H1 (cell line): ENCODE measurements around the gene DVL1. TPM values are rescaled to one million over a fixed set of nuclear protein-coding genes. Genes with fewer than 3 reads are reported as not detected.

ENCODE experiments used
- CTCF ChIA-PET: fragments of 300-600 bp; sonication (Branson Sonifier 250); formaldehyde crosslinking; loops from one replicate; lab custom pipeline; 2021; ENCODE audit not compliant: partially characterized antibody; lab: Charles Lee
- POLR2A ChIA-PET: fragments of 300-600 bp; sonication (Branson Sonifier 250); formaldehyde crosslinking; loops from one replicate; lab custom pipeline; 2021; ENCODE audit warnings: inconsistent platforms; ENCODE audit not compliant: partially characterized antibody; lab: Charles Lee
- DNase-seq, 2 experiments: peaks; one replicate each; pipeline versions ENCODE4 v3.0.0 to v3.0.0-alpha.2; 2010 to 2022; ENCODE audit warnings: low spot score in 2 of 2, low read depth in 1 of 2, mixed read lengths in 1 of 2
- FAIRE-seq: peaks from 2 replicates; lab custom pipeline; 2011; peaks lifted over from hg19 to GRCh38; lab: Jason Lieb, UNC
- H2AFZ ChIP-seq: 2 replicates; pipeline ENCODE4 v1.8.1; 2012; ENCODE audit warnings: low read length, inconsistent platforms
- H2AK5ac ChIP-seq: 2 replicates; pipeline ENCODE4 v1.6.1; 2013; ENCODE audit warnings: low read depth, low read length
- H2BK120ac ChIP-seq: replicated peaks from 2 replicates; pipeline ENCODE3; 2013; ENCODE audit warnings: low read depth, low read length, inconsistent platforms
- H2BK12ac ChIP-seq: 2 replicates; pipeline ENCODE4 v1.6.1; 2013; ENCODE audit warnings: low read depth, low read length
- H2BK15ac ChIP-seq: 2 replicates; pipeline ENCODE4 v1.6.1; 2013; ENCODE audit warnings: low read length
- H2BK20ac ChIP-seq: 2 replicates; pipeline ENCODE4 v1.6.1; 2013; ENCODE audit warnings: low read length
- H2BK5ac ChIP-seq: 2 replicates; pipeline ENCODE4 v1.6.1; 2013; ENCODE audit warnings: low read depth, low read length
- H3K14ac ChIP-seq: 2 replicates; pipeline ENCODE4 v1.6.1; 2013; ENCODE audit warnings: inconsistent platforms; ENCODE audit not compliant: insufficient read length
- H3K18ac ChIP-seq: 2 replicates; pipeline ENCODE4 v1.6.1; 2013; ENCODE audit warnings: low read length; ENCODE audit errors: extremely low read depth
- H3K23ac ChIP-seq: 2 replicates; pipeline ENCODE4 v1.6.1; 2013; ENCODE audit warnings: inconsistent platforms; ENCODE audit not compliant: insufficient read length
- H3K23me2 ChIP-seq: 2 replicates; pipeline ENCODE4 v1.6.1; 2013; ENCODE audit warnings: low read depth, low read length
- H3K27ac ChIP-seq: 2 replicates; pipeline ENCODE4 v1.6.1; 2011; ENCODE audit warnings: low read depth, low read length, inconsistent platforms
- H3K27me3 ChIP-seq, 4 experiments: replicated peaks in 1 of 4; 1 replicate in 1 of 4; 2 replicates in 3 of 4; pipeline versions ENCODE4 v1.6.1 to v1.8.1; 2011 to 2013; ENCODE audit warnings: low read length in 3 of 4, mild to moderate bottlenecking in 3 of 4, inconsistent platforms in 2 of 4, mixed read lengths in 2 of 4, moderate library complexity in 1 of 4; ENCODE audit not compliant: control insufficient read depth in 3 of 4, insufficient read depth in 3 of 4; ENCODE audit errors: extremely low read depth in 1 of 4
- H3K36me3 ChIP-seq, 4 experiments: 2 replicates each; pipeline versions ENCODE4 v1.6.1 to v1.8.1; 2011 to 2013; ENCODE audit warnings: mild to moderate bottlenecking in 4 of 4, low read length in 3 of 4, moderate library complexity in 2 of 4, control low read depth in 1 of 4, inconsistent platforms in 1 of 4; ENCODE audit not compliant: insufficient read depth in 4 of 4, control insufficient read depth in 2 of 4
- H3K4ac ChIP-seq: replicated peaks from 2 replicates; pipeline ENCODE3; 2013; ENCODE audit warnings: low read length, low read depth, mixed read lengths, inconsistent platforms; ENCODE audit not compliant: insufficient read length
- H3K4me1 ChIP-seq, 4 experiments: replicated peaks in 1 of 4; 1 replicate in 1 of 4; 2 replicates in 3 of 4; pipeline versions ENCODE4 v1.6.1 to v1.8.1; 2011 to 2013; ENCODE audit warnings: low read length in 3 of 4, inconsistent platforms in 2 of 4, mixed read lengths in 1 of 4; ENCODE audit not compliant: insufficient read depth in 4 of 4, control insufficient read depth in 3 of 4
- H3K4me2 ChIP-seq, 2 experiments: 2 replicates each; pipeline versions ENCODE4 v1.6.1 to v1.8.1; 2011 to 2013; ENCODE audit warnings: low read depth in 2 of 2, low read length in 2 of 2, control low read depth in 1 of 2, inconsistent platforms in 1 of 2, mild to moderate bottlenecking in 1 of 2; ENCODE audit not compliant: insufficient read depth in 1 of 2
- H3K4me3 ChIP-seq, 4 experiments: fragments of 200-600, 300-600 bp in 1 of 4; sonication (generic), shearing (Covaris generic), sonication (Bioruptor Twin) in 1 of 4; 2 replicates each; pipeline versions ENCODE4 v1.5.1 to v1.8.1; 2011 to 2016; ENCODE audit warnings: low read length in 4 of 4, low read depth in 3 of 4, control low read depth in 2 of 4, inconsistent platforms in 2 of 4, mild to moderate bottlenecking in 2 of 4, mixed read lengths in 1 of 4, moderate library complexity in 1 of 4; ENCODE audit not compliant: insufficient read depth in 2 of 4; ENCODE audit errors: extremely low read depth in 1 of 4
- H3K56ac ChIP-seq: replicated peaks from 2 replicates; pipeline ENCODE3; 2013; ENCODE audit warnings: low read depth, mild to moderate bottlenecking, mixed read lengths, low read length, inconsistent platforms; ENCODE audit not compliant: insufficient read length
- H3K79me1 ChIP-seq: 2 replicates; pipeline ENCODE4 v1.6.1; 2013; ENCODE audit warnings: low read depth, low read length, control low read depth
- H3K79me2 ChIP-seq, 2 experiments: 2 replicates each; pipeline versions ENCODE4 v1.6.1 to v1.8.1; 2012 to 2013; ENCODE audit warnings: low read length in 2 of 2, mild to moderate bottlenecking in 2 of 2, inconsistent platforms in 1 of 2; ENCODE audit not compliant: insufficient read depth in 2 of 2, control insufficient read depth in 1 of 2
- H3K9ac ChIP-seq, 4 experiments: replicated peaks in 1 of 4; 1 replicate in 1 of 4; 2 replicates in 3 of 4; pipeline versions ENCODE4 v1.6.1 to v1.8.1; 2011 to 2013; ENCODE audit warnings: low read depth in 3 of 4, low read length in 3 of 4, control low read depth in 2 of 4, mild to moderate bottlenecking in 2 of 4, moderate library complexity in 2 of 4, inconsistent platforms in 1 of 4; ENCODE audit errors: extremely low read depth in 1 of 4
- H3K9me3 ChIP-seq, 2 experiments: 2 replicates each; pipeline versions ENCODE4 v1.6.1 to v1.8.1; 2012 to 2013; ENCODE audit warnings: mild to moderate bottlenecking in 2 of 2, moderate library complexity in 2 of 2, control low read depth in 1 of 2, inconsistent platforms in 1 of 2, low read depth in 1 of 2, low read length in 1 of 2, mixed read lengths in 1 of 2; ENCODE audit not compliant: insufficient read depth in 2 of 2
- H4K20me1 ChIP-seq, 2 experiments: replicated peaks in 1 of 2; 2 replicates each; pipeline versions ENCODE3 to v1.8.1; 2011 to 2013; ENCODE audit warnings: inconsistent platforms in 2 of 2, low read length in 2 of 2, mild to moderate bottlenecking in 1 of 2; ENCODE audit not compliant: insufficient read depth in 2 of 2, control insufficient read depth in 1 of 2
- H4K5ac ChIP-seq: 2 replicates; pipeline ENCODE4 v1.6.1; 2013; ENCODE audit warnings: low read length, low read depth, mixed read lengths, inconsistent platforms; ENCODE audit not compliant: insufficient read length
- H4K8ac ChIP-seq: 2 replicates; pipeline ENCODE4 v1.8.0; 2013; ENCODE audit warnings: mild to moderate bottlenecking, moderate library complexity, low read length, inconsistent platforms; ENCODE audit not compliant: insufficient read depth; ENCODE audit errors: extremely low read depth
- H4K91ac ChIP-seq: replicated peaks from 2 replicates; pipeline ENCODE3; 2013; ENCODE audit warnings: low read length, mixed read lengths, inconsistent platforms; ENCODE audit not compliant: insufficient read length
- CBX5 ChIP-seq: fragments of 300-800, 300-1000 bp; sonication (generic); IDR thresholded peaks from 2 replicates; pipeline ENCODE4 v1.7.1; 2016; ENCODE audit warnings: antibody characterized with exemption, low read length, low read depth
- CBX8 ChIP-seq: fragments of 300-800, 300-1000 bp; sonication (generic); IDR thresholded peaks from 2 replicates; pipeline ENCODE4 v1.7.1; 2016; ENCODE audit warnings: low read depth, low read length, borderline replicate concordance
- CEBPB ChIP-seq: IDR thresholded peaks from 2 replicates; pipeline ENCODE4 v1.6.1; 2012; ENCODE audit warnings: low read depth, low read length
- EP300 ChIP-seq, 2 experiments: IDR thresholded peaks; 1 replicate in 1 of 2; 2 replicates in 1 of 2; pipeline ENCODE4 v1.6.1; 2011 to 2012; ENCODE audit warnings: low read depth in 2 of 2, low read length in 2 of 2, mild to moderate bottlenecking in 2 of 2, borderline replicate concordance in 1 of 2, inconsistent platforms in 1 of 2, moderate library complexity in 1 of 2
- KDM1A ChIP-seq: fragments of 200-600, 300-600 bp; sonication (generic); IDR thresholded peaks from 2 replicates; pipeline ENCODE4 v1.7.1; 2016; ENCODE audit warnings: mild to moderate bottlenecking, low read length, borderline replicate concordance
- NRF1 ChIP-seq: IDR thresholded peaks from 2 replicates; pipeline ENCODE4 v1.6.1; 2011; ENCODE audit warnings: mild to moderate bottlenecking, low read depth, low read length, improper control_type of control experiment
- TAF1 ChIP-seq: IDR thresholded peaks from 2 replicates; pipeline ENCODE4 v1.6.1; 2011; ENCODE audit warnings: mild to moderate bottlenecking, low read depth, low read length
- WGBS, 2 experiments: shearing (Covaris generic) in 1 of 2; methylation state at CpG; one replicate each; pipeline versions ENCODE4 v1.1.6 to v1.1.7; 2013 to 2015; ENCODE audit warnings: low lambda C conversion rate in 2 of 2, mixed read lengths in 2 of 2, inconsistent platforms in 1 of 2, low coverage in 1 of 2, missing lambda C conversion rate in 1 of 2; ENCODE audit not compliant: insufficient replicate concordance in 2 of 2, insufficient coverage in 1 of 2, insufficient read length in 1 of 2; ENCODE audit errors: extremely low coverage in 1 of 2, missing lambda C conversion rate in 1 of 2; 5-methylcytosine and 5-hydroxymethylcytosine counted together
- polyA plus RNA-seq, 7 experiments: library from polyadenylated mRNA; depleted of rRNA in 3 of 7; stranded (reverse) in 5 of 7; unstranded in 2 of 7; fragments of >200 nt in 5 of 7; fragments of 200-250 nt in 2 of 7; gene quantifications; 1 replicate in 5 of 7; 2 replicates in 1 of 7; 4 replicates in 1 of 7; pipeline versions ENCODE4 v1.2.1 to v1.2.3, GENCODE V29; 2011 to 2013; ENCODE audit warnings: missing spikeins in 2 of 7, mixed read lengths in 2 of 7
- total RNA-seq: library from RNA; stranded (reverse); fragmentation: NEBNext Ultra II Directional; extraction: Animal tissue kit (Norgen Biotek cat#: 25700); gene quantifications from 2 replicates; pipeline ENCODE4 v1.2.1, GENCODE V29; 2021
- TF ChIP-seq, protein P1 (sequence below): IDR thresholded peaks from 2 replicates; pipeline ENCODE4 v1.6.1; 2011; ENCODE audit warnings: low read length, improper control_type of control experiment

DVL1 gene
- total and polyA plus RNA-seq, 2 of the 8 experiments (the other 6 are each of a cell fraction or from before 2014, with no cell fraction given): 39.4 to 58.9 TPM

DNA sequence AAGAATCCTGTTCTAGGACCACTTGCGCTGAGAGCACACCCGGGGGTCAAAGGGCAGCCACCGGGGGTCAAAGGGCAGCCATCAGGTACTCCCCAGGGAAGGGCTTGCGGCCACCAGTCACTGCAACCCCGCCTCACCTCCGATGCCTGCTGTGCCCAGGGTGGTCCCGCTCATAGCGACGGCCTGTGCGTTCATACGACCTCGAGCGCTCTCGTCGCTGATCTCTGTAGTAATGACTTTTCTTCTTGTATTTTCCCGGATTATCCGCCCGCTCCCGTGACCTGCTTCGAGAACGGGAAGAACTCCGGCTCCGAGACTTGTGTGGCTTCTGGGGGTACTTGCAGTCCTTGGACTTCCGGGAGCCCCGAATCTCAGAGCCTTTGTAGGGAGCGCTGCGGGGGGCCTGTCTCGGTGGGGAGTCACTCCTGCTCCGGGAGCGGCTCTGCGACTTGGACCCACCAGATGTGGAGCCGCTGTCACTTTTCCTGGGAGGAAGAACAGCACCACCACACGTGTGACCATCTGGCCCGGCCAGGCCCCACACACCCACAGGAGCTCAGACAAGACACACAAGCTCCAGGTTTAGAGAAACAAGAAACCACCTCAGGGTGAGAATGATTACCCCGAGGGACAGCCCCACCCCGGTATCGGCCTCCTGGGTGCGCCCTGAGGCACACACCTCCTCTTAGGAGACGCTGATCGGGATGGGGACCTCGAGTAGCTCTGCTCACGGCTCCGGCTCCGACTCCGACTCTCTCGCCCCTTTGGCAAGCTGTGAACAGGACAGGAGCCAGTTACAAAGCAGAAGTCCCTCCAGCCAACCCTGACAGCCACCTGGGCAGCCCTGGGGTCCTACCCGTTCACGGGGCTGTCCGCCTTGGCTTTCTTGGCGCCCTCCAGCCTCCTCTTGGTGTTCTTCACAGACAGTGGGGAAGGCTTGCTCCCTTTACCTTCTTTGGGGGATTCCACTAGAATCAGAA, 38.2 kb upstream of the DVL1 start:
- no peak overlapping the region for H3K27ac ChIP-seq
- no peak overlapping the region for H3K18ac ChIP-seq
- POLR2A ChIA-PET: interaction anchor here (1.3 to 33.4 kb wide), 4 partner anchors 3 to 111 kb away, joined by 3 to 719 read pairs (median 361); partner anchors contain the start of genes AURKAIP1, CCNL2 and MRPL20
- DNase-seq: no peak
- H3K27me3 ChIP-seq: no peaks in the 10 kb centered on the region
- no peak overlapping the region for H2AFZ ChIP-seq
- H3K4me2 ChIP-seq: no peak overlapping the region
- no peak overlapping the region for H2BK120ac ChIP-seq
- H3K4me3 ChIP-seq: no peak overlapping the region
- peaks cover 2 to 10% of the 10 kb centered on the region in 2 experiments for H4K20me1 ChIP-seq
- H3K4me1 ChIP-seq: no peaks in the 10 kb centered on the region; a peak in 2 of 7 replicates
- H2BK12ac ChIP-seq: no peak overlapping the region
- no peak overlapping the region for H2BK20ac ChIP-seq
- no peak overlapping the region for H3K56ac ChIP-seq
- no peaks in the 10 kb centered on the region for H3K79me1 ChIP-seq
- H3K23ac ChIP-seq: no peak overlapping the region
- H3K9ac ChIP-seq: no peak overlapping the region
- H3K14ac ChIP-seq: no peak overlapping the region
- WGBS, 2 experiments: 96% methylated on average over 42 of the region's 50 CpGs; no CpG with 5 or more reads in 1 of the 2 experiments
- no peaks in the 10 kb centered on the region for H3K9me3 ChIP-seq
- no peak overlapping the region for H2AK5ac ChIP-seq
- no peak overlapping the region for H4K8ac ChIP-seq
- TF ChIP-seq CEBPB (no peak), TAF1 (no peak), NRF1 (no peak), CBX8 (no peak), KDM1A (no peak), EP300 (IDR thresholded peaks at IDR 0.05; ENCODE audit: borderline replicate concordance in 1 of 2, low read depth in 2 of 2, low read length in 2 of 2) (no peak), CBX5 (no peak)
- TF ChIP-seq, protein P1, sequence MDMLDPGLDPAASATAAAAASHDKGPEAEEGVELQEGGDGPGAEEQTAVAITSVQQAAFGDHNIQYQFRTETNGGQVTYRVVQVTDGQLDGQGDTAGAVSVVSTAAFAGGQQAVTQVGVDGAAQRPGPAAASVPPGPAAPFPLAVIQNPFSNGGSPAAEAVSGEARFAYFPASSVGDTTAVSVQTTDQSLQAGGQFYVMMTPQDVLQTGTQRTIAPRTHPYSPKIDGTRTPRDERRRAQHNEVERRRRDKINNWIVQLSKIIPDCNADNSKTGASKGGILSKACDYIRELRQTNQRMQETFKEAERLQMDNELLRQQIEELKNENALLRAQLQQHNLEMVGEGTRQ: no peak
- TF ChIP-seq, all 59 proteins: peak for 0
- Histone ChIP-seq H3K36me3 (peaks cover 45 to 72% (median 60%) of the 10 kb centered on the region in 4 experiments), H3K79me2 (0 out of 4 replicates have a peak, but pooled peaks cover 0 to under 1% of the 10 kb centered on the region in 2 experiments), H4K5ac (no peak overlapping the region), H2BK5ac (no peak overlapping the region), H3K23me2 (no peaks in the 10 kb centered on the region; the same call in 1 of the 2 replicates), H4K91ac (no peak overlapping the region), H3K4ac (no peak overlapping the region), H2BK15ac (no peak overlapping the region)
- no peak for FAIRE-seq
- CTCF ChIA-PET: interaction anchor here (0.9 to 2.7 kb wide), 5 partner anchors 11 to 117 kb away, joined by 3 to 18 read pairs (median 4); partner anchors contain the start of gene CCNL2
